ENCODE results near the gene SH2D3C.

SH2D3C gene

GRCh38 chr9:127692071-127692470, 86.4 kb downstream of the SH2D3C start:
- DNase-seq, result no peak

DNA sequence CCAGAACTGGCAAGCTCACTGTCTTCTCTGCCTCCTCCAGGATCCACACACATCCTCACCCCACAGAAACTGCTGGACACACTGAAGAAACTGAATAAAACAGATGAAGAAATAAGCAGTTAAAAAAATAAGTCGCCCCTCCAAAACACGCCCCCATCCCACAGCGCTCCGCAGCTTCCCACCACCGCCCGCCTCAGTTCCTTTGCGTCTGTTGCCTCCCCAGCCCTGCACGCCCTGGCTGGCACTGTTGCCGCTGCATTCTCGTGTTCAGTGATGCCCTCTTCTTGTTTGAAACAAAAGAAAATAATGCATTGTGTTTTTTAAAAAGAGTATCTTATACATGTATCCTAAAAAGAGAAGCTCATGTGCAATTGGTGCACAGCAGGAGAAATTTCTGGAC, 87.7 kb downstream of the SH2D3C start:
- DNase-seq, result no peak

DNA sequence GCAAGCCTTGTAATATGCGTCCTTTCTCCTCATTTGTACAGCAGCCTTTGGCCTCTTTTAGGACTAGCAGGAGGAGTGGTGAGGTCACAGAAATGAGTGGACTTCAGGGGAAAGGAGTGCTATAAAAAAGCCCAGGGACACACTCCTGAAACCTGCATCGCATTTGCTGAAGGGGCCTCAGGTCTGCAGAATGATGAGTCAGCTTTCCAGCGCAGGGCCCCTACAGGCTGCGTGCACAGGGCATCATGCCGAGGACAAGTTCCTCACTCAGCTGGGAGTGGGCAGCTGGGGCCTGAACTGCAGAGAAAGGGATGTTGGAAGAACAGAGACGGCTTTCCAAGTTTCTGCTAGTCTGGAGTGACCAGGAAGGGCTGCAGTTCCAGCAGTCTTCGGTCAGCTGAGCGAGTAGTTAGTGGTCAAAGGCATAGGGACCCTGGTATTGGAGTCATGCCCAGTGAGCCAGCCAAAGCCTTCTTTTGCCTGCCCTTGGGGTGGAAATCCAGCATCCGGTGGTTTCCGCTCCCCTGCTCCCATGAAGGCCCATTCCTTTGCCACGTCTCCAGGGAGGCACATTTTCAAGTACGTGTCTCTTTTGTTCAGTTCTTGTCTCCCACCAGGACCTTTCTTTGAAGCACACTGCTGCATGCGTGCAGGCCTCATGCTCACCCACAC, 89.0 kb downstream of the SH2D3C start:
- DNase-seq, result no peak
